BLaER1 treated with 17β-estradiol and CSF1 and Interleukin-3, amounts not matched to agents 10 nM and 100 nM (cell line): ENCODE measurements around the gene UPK1B.
"Not testable (repeated sequence)": the region's sequence is repeated elsewhere in the genome, so short reads cannot be mapped to it uniquely, and the experiment has no call there.

Source experiments
- H3K27ac ChIP-seq, 11 experiments: shearing (Covaris generic); formaldehyde crosslinking; 2 replicates each; pipeline ENCODE4 v1.8.1; 2022
- H3K27me3 ChIP-seq, 11 experiments: shearing (Covaris generic); formaldehyde crosslinking; 2 replicates each; pipeline ENCODE4 v1.8.1; 2022
- H3K36me3 ChIP-seq, 11 experiments: shearing (Covaris generic); formaldehyde crosslinking; 2 replicates each; pipeline ENCODE4 v1.8.1; 2022
- H3K4me1 ChIP-seq, 10 experiments: shearing (Covaris generic); formaldehyde crosslinking; 2 replicates each; pipeline ENCODE4 v1.8.1; 2022
- H3K4me2 ChIP-seq, 11 experiments: shearing (Covaris generic); formaldehyde crosslinking; 2 replicates each; pipeline ENCODE4 v1.8.1; 2022
- H3K4me3 ChIP-seq, 10 experiments: shearing (Covaris generic); formaldehyde crosslinking; 2 replicates each; pipeline ENCODE4 v1.8.1; 2022
- H3K9ac ChIP-seq, 11 experiments: shearing (Covaris generic); formaldehyde crosslinking; 2 replicates each; pipeline ENCODE4 v1.8.1; 2022
- H3K9me3 ChIP-seq, 11 experiments: shearing (Covaris generic); formaldehyde crosslinking; replicated peaks in 1 of 11; 2 replicates each; pipeline ENCODE4 v1.8.1; 2022
- H4K20me1 ChIP-seq, 11 experiments: shearing (Covaris generic); formaldehyde crosslinking; 2 replicates each; pipeline ENCODE4 v1.8.1; 2022
- Cebpa-rat ChIP-seq, 11 experiments: shearing (Covaris generic); IDR thresholded peaks; 2 replicates each; pipeline ENCODE4 v1.8.1; 2022

UPK1B gene

GRCh38 chr3:119146578-119147375 lies 26.6 kb upstream of the UPK1B start:
- no peak for TF ChIP-seq Cebpa-rat (IDR thresholded peaks at IDR 0.05)
- H3K36me3 ChIP-seq: no peaks in the 10 kb centered on the region
- H3K27ac ChIP-seq: no peak overlapping the region
- H3K4me2 ChIP-seq: no peak overlapping the region
- H4K20me1 ChIP-seq: no peaks in the 10 kb centered on the region
- no peak overlapping the region for H3K4me3 ChIP-seq
- H3K9me3 ChIP-seq: no peaks in the 10 kb centered on the region
- no peaks in the 10 kb centered on the region for H3K27me3 ChIP-seq
- no peaks in the 10 kb centered on the region for H3K4me1 ChIP-seq
- no peak overlapping the region for H3K9ac ChIP-seq

GRCh38 chr3:119147494-119147893 lies 25.9 kb upstream of the UPK1B start:
- H3K9me3 ChIP-seq: no peaks in the 10 kb centered on the region; a peak in 1 of 22 replicates

GRCh38 chr3:119148493-119149180 lies 24.8 kb upstream of the UPK1B start:
- Histone ChIP-seq H3K4me2 (no peak overlapping the region), H4K20me1 (no peaks in the 10 kb centered on the region), H3K27me3 (no peaks in the 10 kb centered on the region), H3K9me3 (peaks cover 4 to 10% (median 6%) of the 10 kb centered on the region in 11 experiments), H3K9ac (no peak overlapping the region), H3K36me3 (no peaks in the 10 kb centered on the region), H3K4me3 (no peak overlapping the region), H3K27ac (no peak overlapping the region), H3K4me1 (no peaks in the 10 kb centered on the region)
- no peak for TF ChIP-seq Cebpa-rat (IDR thresholded peaks at IDR 0.05)

More at GRCh38 chr3:119147494-119147893, 25.9 kb upstream of the UPK1B start:
- Histone ChIP-seq H4K20me1 (no peaks in the 10 kb centered on the region), H3K9ac (no peak overlapping the region), H3K4me3 (no peak overlapping the region), H3K4me1 (no peaks in the 10 kb centered on the region), H3K4me2 (no peak overlapping the region), H3K27me3 (no peaks in the 10 kb centered on the region), H3K36me3 (no peaks in the 10 kb centered on the region), H3K27ac (no peak overlapping the region)
- TF ChIP-seq Cebpa-rat (IDR thresholded peaks at IDR 0.05): no peak

- Histone ChIP-seq H3K4me2 (no peak overlapping the region), H3K27ac (no peak overlapping the region), H3K27me3 (no peaks in the 10 kb centered on the region), H3K9ac (no peak overlapping the region), H3K9me3 (peaks cover 12 to 18% (median 15%) of the 10 kb centered on the region in 11 experiments), H3K36me3 (no peaks in the 10 kb centered on the region), H3K4me3 (no peak overlapping the region), H3K4me1 (no peaks in the 10 kb centered on the region), H4K20me1 (no peaks in the 10 kb centered on the region)
- no peak for TF ChIP-seq Cebpa-rat (IDR thresholded peaks at IDR 0.05)
These were observed 23.9 kb upstream of the UPK1B start for GRCh38 chr3:119149484-119149883.

- TF ChIP-seq Cebpa-rat (IDR thresholded peaks at IDR 0.05): no peak
- Histone ChIP-seq H3K27ac (no peak overlapping the region), H3K9me3 (peaks cover 36 to 53% (median 49%) of the 10 kb centered on the region in 11 experiments), H4K20me1 (no peaks in the 10 kb centered on the region), H3K4me2 (no peak overlapping the region), H3K4me1 (no peaks in the 10 kb centered on the region), H3K4me3 (no peak overlapping the region), H3K27me3 (no peaks in the 10 kb centered on the region), H3K36me3 (no peaks in the 10 kb centered on the region), H3K9ac (no peak overlapping the region)
These were observed 16.5 kb upstream of the UPK1B start for GRCh38 chr3:119156868-119157267.

GRCh38 chr3:119157971-119158370 lies 15.4 kb upstream of the UPK1B start:
- Histone ChIP-seq H3K27ac (no peak overlapping the region), H3K4me1 (no peaks in the 10 kb centered on the region), H3K4me3 (no peak overlapping the region), H4K20me1 (no peaks in the 10 kb centered on the region), H3K9ac (no peak overlapping the region), H3K9me3 (peaks cover 36 to 52% (median 48%) of the 10 kb centered on the region in 11 experiments), H3K27me3 (no peaks in the 10 kb centered on the region), H3K36me3 (no peaks in the 10 kb centered on the region), H3K4me2 (no peak overlapping the region)
- TF ChIP-seq Cebpa-rat (IDR thresholded peaks at IDR 0.05): no peak

GRCh38 chr3:119160361-119160760 lies 13.0 kb upstream of the UPK1B start:
- Histone ChIP-seq H4K20me1 (no peaks in the 10 kb centered on the region), H3K4me2 (no peak overlapping the region), H3K27ac (no peak overlapping the region), H3K4me1 (no peaks in the 10 kb centered on the region), H3K27me3 (no peaks in the 10 kb centered on the region), H3K36me3 (no peaks in the 10 kb centered on the region), H3K9ac (no peak overlapping the region), H3K4me3 (no peak overlapping the region), H3K9me3 (peaks cover 35 to 49% (median 43%) of the 10 kb centered on the region in 11 experiments)
- no peak for TF ChIP-seq Cebpa-rat (IDR thresholded peaks at IDR 0.05)

- H3K9me3 ChIP-seq: peaks cover 31 to 45% (median 40%) of the 10 kb centered on the region in 11 experiments
- no peak overlapping the region for H3K4me3 ChIP-seq
- H4K20me1 ChIP-seq: no peaks in the 10 kb centered on the region
- TF ChIP-seq Cebpa-rat (IDR thresholded peaks at IDR 0.05): no peak
- H3K9ac ChIP-seq: no peak overlapping the region
- H3K36me3 ChIP-seq: no peaks in the 10 kb centered on the region
- no peaks in the 10 kb centered on the region for H3K4me1 ChIP-seq
- H3K27me3 ChIP-seq: no peaks in the 10 kb centered on the region
- H3K27ac ChIP-seq: no peak overlapping the region
- H3K4me2 ChIP-seq: no peak overlapping the region
These were observed 12.6 kb upstream of the UPK1B start for GRCh38 chr3:119160815-119161214.

- Histone ChIP-seq H3K27me3 (no peaks in the 10 kb centered on the region), H3K36me3 (no peaks in the 10 kb centered on the region), H3K4me3 (no peak overlapping the region), H3K4me1 (no peaks in the 10 kb centered on the region), H3K4me2 (no peak overlapping the region), H3K9ac (no peak overlapping the region), H4K20me1 (no peaks in the 10 kb centered on the region), H3K9me3 (peaks cover 27 to 41% (median 36%) of the 10 kb centered on the region in 11 experiments), H3K27ac (no peak overlapping the region)
- TF ChIP-seq Cebpa-rat (IDR thresholded peaks at IDR 0.05): no peak
These were observed 12.2 kb upstream of the UPK1B start for GRCh38 chr3:119161240-119161639.

GRCh38 chr3:119164745-119165144 lies 8.7 kb upstream of the UPK1B start:
- not testable (repeated sequence) for H3K36me3 ChIP-seq, H3K27ac ChIP-seq, H3K4me1 ChIP-seq, H3K27me3 ChIP-seq, H4K20me1 ChIP-seq, H3K4me2 ChIP-seq, H3K4me3 ChIP-seq, H3K9ac ChIP-seq
- H3K9me3 ChIP-seq: peaks cover 13 to 20% (median 16%) of the 10 kb centered on the region in 11 experiments
